Measurements from ENCODE around the gene REXO1. TPM values are rescaled to one million over a fixed set of nuclear protein-coding genes. Genes with fewer than 3 reads are reported as not detected.

REXO1 gene
- total RNA-seq, 1 experiment from 2014 or later: 4.2 TPM

DNA sequence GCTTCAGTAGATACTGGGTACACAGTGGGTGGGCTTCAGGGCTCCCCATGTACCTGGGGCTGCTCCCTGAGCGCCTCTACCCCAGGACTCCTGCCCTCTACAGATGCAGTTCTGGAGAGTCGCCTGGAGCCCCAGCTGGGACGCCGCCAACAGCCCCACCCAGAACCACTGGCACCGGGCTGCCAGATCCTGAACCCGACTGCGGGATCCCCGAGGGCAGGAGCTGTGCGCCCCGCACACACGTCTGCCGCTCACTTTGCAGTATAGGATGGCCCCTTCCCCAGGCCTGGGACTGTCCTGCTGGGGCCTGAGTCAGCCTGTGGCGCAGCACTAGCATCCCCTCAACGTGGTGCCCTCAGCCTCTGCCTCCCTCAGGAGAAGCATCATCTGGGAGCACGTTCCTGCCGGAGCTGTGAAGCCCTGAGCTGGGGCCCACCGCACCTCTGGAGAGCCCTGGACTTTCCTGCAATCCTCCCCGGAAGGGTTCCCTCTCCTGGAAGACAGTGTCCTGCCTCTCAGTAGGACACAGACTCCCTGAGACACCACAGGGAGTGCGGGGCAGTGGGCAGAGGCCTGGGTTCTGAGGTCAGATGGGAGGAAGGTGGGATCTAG is 3.7 kb downstream of the REXO1 start:
- in situ Hi-C loops (cut with HindIII; ENCODE audit: low pct_unique_long_range_greater_than_20kb, low sequenced_read_pairs): no loop called here
- DNase-seq (ENCODE audit: low read depth, low spot score): no peak

DNA sequence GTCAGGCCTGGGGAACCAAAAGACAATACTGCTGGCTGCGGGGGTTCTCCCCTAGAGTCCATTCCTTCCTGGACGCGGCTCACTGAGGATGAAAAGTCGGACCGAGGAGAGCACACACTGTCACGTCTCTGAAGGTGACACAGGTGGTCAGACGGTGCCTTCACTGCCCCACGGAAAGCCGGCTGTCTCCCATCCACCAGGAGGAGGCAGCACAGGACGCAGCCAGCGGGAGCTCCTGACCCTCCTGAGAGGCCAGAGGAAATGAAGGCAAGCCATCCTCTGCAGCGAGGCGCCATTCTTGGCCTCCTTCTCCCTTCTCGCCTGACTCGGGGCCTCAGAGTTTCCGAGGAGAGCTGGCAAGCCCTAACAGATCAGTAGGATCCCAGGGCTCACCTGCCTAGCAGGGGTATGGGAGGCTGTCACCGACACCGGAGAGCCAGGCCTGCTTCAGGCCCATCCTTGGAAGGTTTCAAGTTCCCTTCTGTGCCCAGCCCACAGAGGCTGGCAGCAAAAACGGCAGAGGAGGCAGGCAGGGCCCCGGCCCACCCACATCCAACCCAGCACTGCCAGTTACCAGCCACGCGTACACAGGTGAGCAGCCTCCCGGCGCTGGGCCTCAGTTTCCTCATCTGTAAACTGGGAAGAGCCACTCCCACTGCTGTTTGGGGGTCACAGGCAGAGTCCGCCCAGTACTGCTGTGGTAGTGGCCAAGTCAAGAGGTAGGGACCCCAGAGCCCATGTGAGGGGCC is 4.5 kb downstream of the REXO1 start:
- in situ Hi-C loops (cut with HindIII; ENCODE audit: low pct_unique_long_range_greater_than_20kb, low sequenced_read_pairs): no loop called here
- DNase-seq (ENCODE audit: low read depth, low spot score): no peak

DNA sequence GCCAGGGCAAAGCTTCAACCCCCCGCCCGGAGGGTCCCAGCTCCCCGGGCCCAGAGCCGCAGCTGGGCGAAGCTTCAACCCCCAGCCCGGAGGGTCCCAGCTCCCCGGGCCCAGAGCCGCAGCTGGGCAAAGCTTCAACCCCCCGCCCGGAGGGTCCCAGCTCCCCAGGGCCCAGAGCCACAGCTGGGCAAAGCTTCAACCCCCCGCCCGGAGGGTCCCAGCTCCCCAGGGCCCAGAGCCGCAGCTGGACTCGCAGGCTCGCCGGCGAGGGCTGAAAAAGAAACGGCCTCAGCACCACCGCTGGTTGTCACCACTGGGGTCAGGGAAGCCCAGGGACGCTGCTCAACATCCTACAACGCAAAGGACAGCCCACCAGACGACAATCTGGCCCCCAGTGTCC is 5.2 kb downstream of the REXO1 start:
- in situ Hi-C loops (cut with HindIII; ENCODE audit: low pct_unique_long_range_greater_than_20kb, low sequenced_read_pairs): no loop called here
- no peak for DNase-seq (ENCODE audit: low read depth, low spot score)

DNA sequence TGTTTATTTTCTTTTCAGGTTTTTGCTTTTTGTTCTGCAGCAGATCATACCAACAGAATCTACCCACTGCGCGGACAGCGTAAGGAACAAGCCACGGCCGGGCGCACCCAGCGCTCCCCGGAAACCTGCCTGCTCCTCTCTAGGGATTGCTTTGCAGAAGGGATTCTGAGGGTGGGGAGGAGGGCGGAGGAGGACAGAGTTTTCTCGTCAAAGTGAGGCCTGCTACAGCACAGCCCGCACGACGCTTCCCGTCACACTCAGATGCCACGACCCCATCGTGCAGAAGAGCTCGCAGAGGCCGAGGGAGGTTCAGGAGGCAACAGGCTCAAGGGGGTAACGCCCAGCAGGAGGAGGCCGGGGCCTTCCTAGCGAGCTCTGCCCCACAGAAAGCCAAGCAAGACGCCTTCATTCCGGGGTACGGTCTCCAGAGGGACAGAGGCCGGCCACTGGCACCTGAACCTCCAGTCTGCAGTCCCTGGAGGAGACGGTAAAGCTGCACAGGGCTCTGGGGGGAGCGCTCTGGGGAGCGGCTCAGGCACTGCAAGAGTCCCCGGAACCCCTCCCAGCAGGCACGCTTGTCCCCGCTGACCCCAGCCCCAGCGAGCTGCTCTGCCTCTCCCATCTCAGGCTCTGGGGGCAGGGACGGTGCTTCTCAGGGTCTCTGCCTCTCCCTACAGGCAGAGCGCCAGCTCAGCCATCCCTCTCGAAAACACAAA is 6.9 kb downstream of the REXO1 start:
- no peak for DNase-seq (ENCODE audit: low read depth, low spot score)
- in situ Hi-C loops (cut with HindIII; ENCODE audit: low pct_unique_long_range_greater_than_20kb, low sequenced_read_pairs): no loop called here

DNA sequence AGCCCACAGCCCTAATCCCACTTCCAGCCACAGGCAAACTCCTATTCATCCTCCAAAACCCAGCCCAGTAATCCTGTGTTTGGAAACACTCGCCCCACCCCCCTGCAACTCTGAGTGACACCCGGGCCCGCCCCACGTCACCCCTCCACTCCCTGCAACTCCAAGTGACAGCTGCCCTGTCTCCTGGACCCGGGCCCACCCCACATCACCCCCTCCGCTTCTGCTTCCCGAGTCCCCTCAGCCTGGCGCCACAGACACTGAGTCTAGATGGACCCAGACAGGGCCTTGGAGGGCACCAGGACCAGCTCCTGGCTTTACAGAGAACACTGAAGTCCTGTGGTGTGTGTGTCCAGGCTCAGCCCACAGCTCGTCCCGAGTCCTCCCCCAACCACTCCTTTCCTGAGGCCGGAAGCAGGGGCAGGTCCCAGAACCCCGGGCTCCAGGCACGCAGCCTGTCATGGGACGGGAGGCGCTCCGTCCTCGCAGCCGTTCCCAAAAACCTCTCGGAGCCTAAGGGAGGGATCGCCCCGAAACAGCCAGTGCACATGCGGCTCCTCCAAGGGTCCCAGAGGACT is 7.7 kb downstream of the REXO1 start:
- in situ Hi-C loops (cut with HindIII; ENCODE audit: low pct_unique_long_range_greater_than_20kb, low sequenced_read_pairs): no loop called here
- no peak for DNase-seq (ENCODE audit: low read depth, low spot score)

DNA sequence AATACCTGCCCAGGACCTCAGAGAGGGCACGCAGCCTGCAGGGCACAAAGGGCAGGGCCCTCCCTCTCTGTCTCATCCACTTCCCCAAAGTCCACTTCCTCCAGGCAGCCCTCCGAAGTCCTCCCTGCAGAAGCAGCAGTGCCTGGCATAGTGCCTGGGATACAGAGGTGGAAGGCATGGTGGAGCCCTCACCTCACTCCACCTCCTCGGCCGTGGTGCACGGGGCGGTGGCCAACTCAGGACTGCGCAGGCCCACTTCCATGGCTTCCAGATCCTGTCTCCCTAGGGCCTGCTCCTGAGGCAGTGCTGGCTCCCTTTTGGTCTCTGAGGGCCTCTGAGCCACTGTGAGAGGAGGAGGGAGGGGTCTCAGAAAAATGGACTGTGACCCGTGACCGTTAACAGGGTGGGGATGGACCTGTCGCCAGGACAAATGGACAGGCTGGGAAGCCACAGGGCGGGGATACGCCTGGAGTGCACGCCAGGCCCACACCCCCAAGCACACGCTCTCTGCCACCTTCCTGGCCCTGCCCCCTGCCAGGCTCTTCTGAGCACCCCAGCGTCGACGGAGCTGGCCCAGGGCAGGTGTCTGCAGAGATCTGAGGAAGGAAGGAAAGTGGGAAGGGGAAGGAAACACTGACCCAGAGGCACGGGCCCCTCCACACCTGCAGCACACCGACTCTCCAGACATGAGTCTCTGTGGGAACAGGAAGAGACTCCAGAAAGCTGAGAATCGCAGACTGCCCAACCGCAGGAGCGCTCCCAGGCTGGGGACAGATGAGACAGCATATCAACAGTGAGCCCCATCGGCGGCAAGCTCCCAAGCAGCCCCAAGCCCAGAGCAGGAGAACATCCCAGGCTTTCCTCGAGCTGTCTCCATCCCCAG is 8.4 kb downstream of the REXO1 start:
- no peak for DNase-seq (ENCODE audit: low read depth, low spot score)
- in situ Hi-C loops (cut with HindIII; ENCODE audit: low pct_unique_long_range_greater_than_20kb, low sequenced_read_pairs): no loop called here

DNA sequence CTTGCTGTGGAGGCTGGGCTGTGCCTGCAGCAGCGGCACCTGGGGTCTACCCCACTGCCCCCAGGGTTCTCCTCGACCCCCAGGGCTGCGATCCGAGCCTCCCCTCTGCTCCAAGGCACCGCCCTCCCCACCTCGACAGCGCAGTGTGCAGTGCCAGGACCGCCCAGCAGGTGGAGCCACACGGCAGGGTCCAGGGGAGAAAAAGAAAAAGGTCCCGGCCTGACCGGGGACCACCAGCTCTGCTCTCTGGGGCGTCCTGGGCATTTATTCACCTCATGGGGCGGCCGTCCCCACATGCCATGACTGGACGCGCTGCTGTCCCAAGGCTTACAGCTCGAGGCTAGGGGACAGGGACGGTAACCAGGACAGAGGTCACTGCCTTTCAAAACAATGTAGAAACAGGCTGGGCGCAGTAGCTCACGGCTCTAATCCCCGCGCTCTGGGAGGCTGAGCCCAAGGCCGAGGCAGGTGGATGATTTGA is 10.6 kb downstream of the REXO1 start:
- in situ Hi-C loops (cut with HindIII; ENCODE audit: low pct_unique_long_range_greater_than_20kb, low sequenced_read_pairs): no loop called here
- DNase-seq (ENCODE audit: low read depth, low spot score): peak; percentile 47

DNA sequence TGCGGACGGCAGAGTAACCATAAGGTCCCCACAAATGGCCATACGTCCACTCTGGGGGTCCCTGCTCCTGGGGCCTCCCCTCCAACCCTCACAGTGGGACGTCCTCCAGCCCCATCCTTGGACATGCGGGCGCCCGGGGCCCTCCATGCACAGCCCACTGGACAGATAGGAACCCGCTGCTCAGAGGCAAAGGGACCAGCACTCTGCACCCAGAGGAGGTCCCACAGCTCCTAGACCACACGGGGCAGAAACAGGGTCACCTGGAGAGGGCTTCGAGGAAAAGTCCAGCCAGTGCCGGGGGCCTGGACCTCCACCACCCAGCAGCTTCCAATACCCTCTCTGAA is 11.1 kb downstream of the REXO1 start:
- in situ Hi-C loops (cut with HindIII; ENCODE audit: low pct_unique_long_range_greater_than_20kb, low sequenced_read_pairs): no loop called here
- no peak for DNase-seq (ENCODE audit: low read depth, low spot score)

DNA sequence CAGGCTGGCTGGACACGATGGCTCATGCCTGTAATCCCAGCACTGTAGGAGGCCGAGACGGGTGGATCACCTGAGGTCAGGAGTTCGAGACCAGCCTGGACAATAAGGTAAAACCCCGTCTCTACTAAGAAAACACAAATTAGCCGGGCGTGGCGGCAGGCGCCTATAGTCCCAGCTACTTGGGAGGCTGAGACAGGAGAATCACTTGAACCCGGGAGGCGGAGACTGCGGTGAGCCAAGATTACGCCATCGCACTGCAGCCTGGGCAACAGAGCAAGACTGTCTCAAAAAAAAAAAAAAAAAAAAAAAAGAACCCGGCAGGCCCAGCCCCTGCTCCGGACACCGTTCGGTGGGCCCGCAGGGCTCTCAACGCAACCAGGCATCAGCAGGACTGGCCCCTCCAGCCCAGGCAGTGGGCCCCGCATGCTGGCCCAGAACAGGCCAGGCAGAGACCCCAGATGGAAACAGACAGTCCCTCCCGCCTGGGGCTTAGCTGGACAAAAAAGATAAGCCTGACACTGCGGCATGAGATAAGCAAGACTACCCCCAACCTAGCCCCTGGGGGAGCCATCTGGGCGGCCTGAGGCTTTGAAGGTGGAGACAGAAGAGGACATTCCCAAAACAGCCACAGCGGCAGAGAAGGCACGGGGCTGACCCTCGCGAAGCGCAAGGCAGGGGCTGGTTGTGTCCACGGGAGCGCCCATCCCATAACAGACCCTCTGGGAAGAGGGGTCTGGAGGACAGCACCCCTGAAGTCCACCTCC is 11.6 kb downstream of the REXO1 start:
- no peak for DNase-seq (ENCODE audit: low read depth, low spot score)
- in situ Hi-C loops (cut with HindIII; ENCODE audit: low pct_unique_long_range_greater_than_20kb, low sequenced_read_pairs): no loop called here

DNA sequence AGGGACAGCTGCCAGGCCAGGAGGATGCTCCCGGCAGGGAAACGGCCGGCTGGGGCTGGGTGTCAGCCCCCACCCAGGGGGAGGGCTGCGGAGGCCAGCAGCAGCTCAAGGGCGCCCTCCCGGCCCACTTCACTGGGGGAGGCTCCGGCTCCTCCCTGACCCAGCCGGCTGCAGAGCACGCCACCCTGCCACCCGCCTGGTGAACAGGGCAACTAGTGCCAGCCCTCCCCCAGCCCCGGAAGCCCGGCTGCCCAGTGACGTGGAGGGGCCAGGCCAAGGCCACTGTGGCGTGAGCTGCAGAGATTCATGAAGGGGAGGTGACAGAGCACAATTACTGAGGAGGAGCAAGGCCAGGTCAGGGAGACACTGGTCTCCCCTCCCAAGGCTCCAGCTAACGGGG is 14.7 kb downstream of the REXO1 start:
- DNase-seq (ENCODE audit: low read depth, low spot score): no peak
- in situ Hi-C loops (cut with HindIII; ENCODE audit: low pct_unique_long_range_greater_than_20kb, low sequenced_read_pairs): no loop called here

DNA sequence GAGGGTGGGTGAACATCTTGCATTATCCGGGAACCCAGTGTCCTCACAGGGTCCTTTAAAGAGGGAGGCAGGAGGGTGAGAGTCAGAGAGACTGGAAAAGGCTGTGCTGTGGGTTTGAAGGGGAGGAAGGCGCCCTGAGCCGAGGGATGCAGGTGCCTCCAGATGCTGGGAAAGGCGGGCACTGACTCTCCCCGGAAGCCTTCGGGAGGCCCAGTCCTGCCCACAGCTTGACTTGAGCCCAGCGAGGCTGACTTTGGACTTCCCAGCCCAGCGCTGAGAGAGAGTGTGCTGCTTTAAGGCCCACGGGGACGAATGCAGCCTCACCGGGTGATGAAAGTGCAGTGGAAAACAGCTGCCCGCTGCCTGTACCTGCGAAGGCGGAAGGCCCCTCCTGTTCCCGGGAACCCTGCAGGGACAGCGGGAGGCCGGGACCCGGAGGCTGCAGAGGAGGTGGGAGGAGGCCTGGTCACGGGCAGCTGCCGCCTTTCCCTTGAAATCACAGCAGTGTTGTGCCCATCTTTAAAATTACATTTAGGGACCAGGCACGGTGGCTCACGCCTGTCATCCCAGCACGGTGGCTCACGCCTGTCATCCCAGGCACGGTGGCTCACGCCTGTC is 16.1 kb downstream of the REXO1 start:
- DNase-seq (ENCODE audit: low read depth, low spot score): no peak
- in situ Hi-C loops (cut with HindIII; ENCODE audit: low pct_unique_long_range_greater_than_20kb, low sequenced_read_pairs): no loop called here

DNA sequence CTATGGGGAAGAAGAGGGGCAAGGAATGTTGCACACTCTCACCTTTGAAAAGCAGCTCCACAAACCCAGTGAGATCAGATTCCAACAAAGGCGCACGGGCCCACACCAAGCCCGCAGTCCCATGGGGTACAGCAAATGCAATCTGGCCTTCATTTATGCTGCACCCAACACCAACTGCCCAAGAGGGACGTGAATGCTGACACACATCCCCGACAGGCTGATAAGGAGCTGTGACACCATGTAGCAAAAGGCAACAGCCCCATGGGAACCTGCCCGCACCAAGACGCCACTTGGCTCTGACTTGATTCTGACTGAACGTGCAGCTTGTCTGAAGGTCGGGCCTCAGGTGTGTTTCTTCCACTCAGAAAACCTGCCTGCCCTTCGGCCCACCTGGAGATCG is 17.3 kb downstream of the REXO1 start:
- DNase-seq (ENCODE audit: low read depth, low spot score): no peak
- in situ Hi-C loops (cut with HindIII; ENCODE audit: low pct_unique_long_range_greater_than_20kb, low sequenced_read_pairs): no loop called here

DNA sequence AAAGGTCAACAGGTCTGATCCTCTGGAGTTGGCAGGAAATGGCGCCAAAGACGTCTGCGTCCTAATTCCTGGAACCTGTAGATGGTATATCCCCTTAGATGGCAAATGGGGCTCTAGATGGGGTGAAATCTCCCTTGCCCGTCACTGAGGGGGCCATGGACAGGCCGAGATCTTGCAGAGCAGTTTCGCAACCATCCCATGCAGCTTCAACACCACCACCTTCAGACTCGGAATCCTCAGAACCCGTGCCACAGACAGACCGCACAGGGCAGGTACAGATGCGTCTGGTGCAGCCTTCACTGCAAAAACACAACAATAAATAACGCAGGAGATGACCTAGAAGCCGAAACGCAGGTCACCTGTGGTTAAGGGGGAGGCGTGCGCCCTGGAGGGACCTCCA is 17.7 kb downstream of the REXO1 start:
- in situ Hi-C loops (cut with HindIII; ENCODE audit: low pct_unique_long_range_greater_than_20kb, low sequenced_read_pairs): no loop called here
- DNase-seq (ENCODE audit: low read depth, low spot score): no peak

DNA sequence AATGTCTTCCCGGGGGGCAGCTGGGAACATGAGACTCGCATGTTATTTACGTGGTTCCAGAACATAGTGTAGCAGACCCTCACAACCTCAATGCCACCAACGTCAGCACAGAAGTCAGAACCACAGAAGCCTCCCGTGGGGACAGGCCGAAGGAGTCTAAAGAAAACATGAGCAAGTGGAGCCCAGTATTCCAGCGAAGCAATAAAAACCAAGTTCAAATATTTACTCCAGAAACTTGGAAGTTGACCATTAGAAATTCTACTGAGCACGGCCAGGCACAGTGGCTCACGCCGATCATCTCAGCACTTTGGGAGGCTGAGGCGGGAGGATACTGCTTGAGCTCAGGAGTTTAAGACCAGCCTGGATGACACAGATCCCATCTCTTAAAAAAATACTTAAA is 18.3 kb downstream of the REXO1 start:
- DNase-seq (ENCODE audit: low read depth, low spot score): no peak
- in situ Hi-C loops (cut with HindIII; ENCODE audit: low pct_unique_long_range_greater_than_20kb, low sequenced_read_pairs): no loop called here

DNA sequence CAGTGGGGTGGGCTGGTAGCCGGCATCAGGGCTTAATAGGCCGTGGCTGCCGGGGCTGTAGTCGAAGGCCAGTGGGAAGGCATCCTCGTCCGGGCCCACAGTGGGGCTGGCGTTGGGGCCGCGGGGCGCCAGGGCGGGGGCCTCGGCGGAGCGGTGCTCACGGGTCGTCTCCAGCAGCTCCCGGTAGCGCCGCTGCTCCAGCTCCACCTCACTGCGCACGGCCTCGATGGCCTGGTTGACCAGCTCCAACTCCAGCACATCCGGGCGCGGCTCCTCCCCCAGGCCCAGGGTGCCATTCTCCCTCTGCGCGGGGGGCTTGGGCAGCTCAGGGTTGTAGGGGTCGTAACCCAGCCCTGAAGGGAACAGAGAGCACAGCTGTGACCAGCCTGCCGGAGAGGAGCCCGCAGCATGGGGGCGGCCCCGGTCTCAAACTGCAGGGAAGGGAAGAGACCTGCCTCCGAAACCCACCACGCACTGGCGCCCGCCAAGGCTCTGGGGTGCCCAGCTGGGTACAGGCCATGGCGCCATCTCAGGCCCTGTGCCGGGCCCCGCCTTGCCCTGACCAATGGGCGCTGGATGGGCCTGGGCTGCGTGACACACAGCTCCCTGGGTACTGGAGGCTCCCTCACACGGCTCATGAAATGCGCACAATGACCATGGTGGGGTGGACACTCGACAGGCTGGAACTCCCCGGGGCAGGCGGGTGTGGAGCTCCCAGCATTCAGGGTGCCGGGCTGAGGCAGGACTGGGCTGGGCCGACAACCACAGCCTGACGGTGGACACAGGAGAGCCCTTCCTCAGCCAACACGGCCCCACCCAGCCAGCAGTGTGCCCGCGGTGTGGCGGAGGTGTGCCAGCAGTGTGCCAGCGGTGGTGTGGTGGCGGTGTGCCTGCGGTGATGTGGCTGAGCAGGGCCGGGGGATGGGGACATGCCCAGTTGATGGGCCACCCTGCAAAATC is 19.7 kb downstream of the REXO1 start:
- in situ Hi-C loops (cut with HindIII; ENCODE audit: low pct_unique_long_range_greater_than_20kb, low sequenced_read_pairs): no loop called here
- DNase-seq (ENCODE audit: low read depth, low spot score): no peak
